A549 (cell line): ENCODE results near the gene MAD2L1. TPM values are rescaled to one million over a fixed set of nuclear protein-coding genes. Genes with fewer than 3 reads are reported as not detected.

Experiments used
- ATAC-seq, 2 experiments: fragments of 200-7000 bp in 1 of 2; fragments of >200 bp in 1 of 2; cut with Nextera tagmentation in 1 of 2; cut with Tn5 transposase in 1 of 2; 3 replicates each; pipeline versions ENCODE4 v1.8.0 to v1.9.1; 2018 to 2020; ENCODE audit warnings: mild to moderate bottlenecking in 1 of 2, moderate library complexity in 1 of 2
- CTCF ChIA-PET: fragments of 300-600 bp; sonication (Branson Sonifier 250); formaldehyde crosslinking; extraction: SDS; loops from one replicate; lab custom pipeline; 2021; ENCODE audit warnings: antibody characterized with exemption, inconsistent platforms; lab: Yijun Ruan, JAX
- POLR2A ChIA-PET: fragments of 350-600 bp; formaldehyde crosslinking; extraction: SDS; loops from one replicate; lab custom pipeline; 2021; ENCODE audit warnings: antibody characterized with exemption, inconsistent platforms; lab: Yijun Ruan, JAX
- DNase-seq, 2 experiments: peaks; one replicate each; pipeline versions ENCODE4 v3.0.0 to v3.0.0-alpha.2; 2011 to 2016; ENCODE audit warnings: low read depth in 1 of 2, low spot score in 1 of 2
- FAIRE-seq: peaks from 2 replicates; lab custom pipeline; 2011; peaks lifted over from hg19 to GRCh38; lab: Jason Lieb, UNC
- H3K27ac ChIP-seq, 2 experiments: fragments of >200 bp; sonication (Bioruptor Twin); formaldehyde crosslinking; 3 replicates each; pipeline ENCODE4 v1.5.1; 2016 to 2017
- H3K4me1 ChIP-seq: fragments of >200 bp; sonication (Bioruptor Twin); formaldehyde crosslinking; 3 replicates; pipeline ENCODE4 v1.6.1; 2016
- H3K4me2 ChIP-seq: fragments of >200 bp; sonication (Bioruptor Twin); formaldehyde crosslinking; 3 replicates; pipeline ENCODE4 v1.6.1; 2016
- H3K4me3 ChIP-seq: fragments of >200 bp; sonication (Bioruptor Twin); formaldehyde crosslinking; 3 replicates; pipeline ENCODE4 v1.5.1; 2016
- H3K9me3 ChIP-seq: fragments of >200 bp; sonication (Bioruptor Twin); formaldehyde crosslinking; 3 replicates; pipeline ENCODE4 v1.6.1; 2016
- ATOH8 ChIP-seq: fragments of 250-450 bp; sonication (Bioruptor Pico); IDR thresholded peaks from 2 replicates; pipeline ENCODE4 v1.5.0; 2020; ENCODE audit warnings: low read depth, mild to moderate bottlenecking, moderate library complexity
- BHLHE40 ChIP-seq: IDR thresholded peaks from 2 replicates; pipeline ENCODE4 v1.6.1; 2012; ENCODE audit warnings: low read depth, low read length, inconsistent platforms
- CBX8 ChIP-seq: fragments of 200-600 bp; sonication (generic); IDR thresholded peaks from 2 replicates; pipeline ENCODE4 v1.6.1; 2016
- CHD4 ChIP-seq: fragments of 200-600 bp; sonication (generic); IDR thresholded peaks from 2 replicates; pipeline ENCODE4 v1.6.1; 2016; ENCODE audit warnings: antibody characterized with exemption, mild to moderate bottlenecking, borderline replicate concordance
- E2F6 ChIP-seq: IDR thresholded peaks from 2 replicates; pipeline ENCODE4 v1.6.1; 2012; ENCODE audit warnings: low read depth, borderline replicate concordance
- EP300 ChIP-seq, 2 experiments: fragments of >200 bp; sonication (Bioruptor Twin); formaldehyde crosslinking; IDR thresholded peaks; 2 replicates in 1 of 2; 3 replicates in 1 of 2; pipeline ENCODE4 v1.6.1; 2016 to 2017
- FOSL2 ChIP-seq, 2 experiments: fragments of 450-650 bp in 1 of 2; fragments of >200 bp in 1 of 2; sonication (Bioruptor Twin) in 1 of 2; formaldehyde crosslinking; IDR thresholded peaks; 2 replicates each; pipeline versions ENCODE4 v1.5.0 to v1.6.1; 2016 to 2020; ENCODE audit warnings: mild to moderate bottlenecking in 1 of 2, moderate library complexity in 1 of 2
- GATA3 ChIP-seq: IDR thresholded peaks from 2 replicates; pipeline ENCODE4 v1.6.1; 2012; ENCODE audit warnings: borderline replicate concordance
- HES2 ChIP-seq: fragments of >200 bp; sonication (Bioruptor Twin); formaldehyde crosslinking; IDR thresholded peaks from 2 replicates; pipeline ENCODE4 v1.6.1; 2016
- HEYL ChIP-seq: fragments of 250-450 bp; sonication (Bioruptor Pico); IDR thresholded peaks from 2 replicates; pipeline ENCODE4 v1.8.0; 2021; ENCODE audit warnings: mild to moderate bottlenecking, moderate library complexity
- JUNB ChIP-seq: fragments of >200 bp; sonication (Bioruptor Twin); formaldehyde crosslinking; IDR thresholded peaks from 2 replicates; pipeline ENCODE4 v1.6.1; 2016
- KDM1A ChIP-seq: fragments of 200-600 bp; sonication (generic); IDR thresholded peaks from 2 replicates; pipeline ENCODE4 v1.6.1; 2016; ENCODE audit warnings: low read depth, mild to moderate bottlenecking
- KDM5A ChIP-seq: fragments of 200-600 bp; sonication (generic); IDR thresholded peaks from 2 replicates; pipeline ENCODE4 v1.6.1; 2016; ENCODE audit warnings: antibody characterized with exemption, mild to moderate bottlenecking
- MAX ChIP-seq: IDR thresholded peaks from 2 replicates; pipeline ENCODE4 v1.6.1; 2012
- MYC ChIP-seq: IDR thresholded peaks from 2 replicates; pipeline ENCODE4 v1.6.1; 2012; ENCODE audit warnings: mild to moderate bottlenecking, inconsistent platforms, low read length, improper control_type of control experiment, borderline replicate concordance
- NPAS2 ChIP-seq: fragments of 250-450 bp; sonication (Bioruptor Pico); IDR thresholded peaks from 2 replicates; pipeline ENCODE4 v1.8.0; 2022; ENCODE audit warnings: mild to moderate bottlenecking, moderate library complexity, borderline replicate concordance
- PBX3 ChIP-seq: IDR thresholded peaks from 2 replicates; pipeline ENCODE4 v1.6.1; 2012
- POLR2AphosphoS2 ChIP-seq: conservative IDR thresholded peaks from 2 replicates; pipeline ENCODE4 v1.6.1; 2012; ENCODE audit warnings: low read length, improper control_type of control experiment, inconsistent platforms
- REST ChIP-seq: fragments of 200-600 bp; sonication (generic); IDR thresholded peaks from 2 replicates; pipeline ENCODE4 v1.6.1; 2016; ENCODE audit warnings: antibody characterized with exemption, mild to moderate bottlenecking, moderate library complexity
- SMC3 ChIP-seq: fragments of >200 bp; sonication (Bioruptor Twin); formaldehyde crosslinking; IDR thresholded peaks from 3 replicates; pipeline ENCODE4 v1.6.1; 2018; ENCODE audit warnings: inconsistent platforms
- TFCP2L1 ChIP-seq: fragments of 250-450 bp; sonication (Bioruptor Pico); IDR thresholded peaks from 2 replicates; pipeline ENCODE4 v1.5.0; 2021; ENCODE audit warnings: mild to moderate bottlenecking
- USF2 ChIP-seq: fragments of 450-650 bp; IDR thresholded peaks from 2 replicates; pipeline ENCODE4 v1.6.1; 2014; ENCODE audit warnings: antibody characterized with exemption
- ZC3H11A ChIP-seq: fragments of 450-650 bp; IDR thresholded peaks from 2 replicates; pipeline ENCODE4 v1.6.1; 2014; ENCODE audit warnings: antibody characterized with exemption, mild to moderate bottlenecking
- ZFP36 ChIP-seq: fragments of 450-650 bp; IDR thresholded peaks from 2 replicates; pipeline ENCODE4 v1.6.1; 2014; ENCODE audit warnings: borderline replicate concordance; ENCODE audit not compliant: partially characterized antibody
- WGBS: methylation state at CpG from one replicate; pipeline ENCODE4 v1.1.6; 2017; ENCODE audit errors: missing lambda C conversion rate; 5-methylcytosine and 5-hydroxymethylcytosine counted together
- polyA plus RNA-seq, 4 experiments: library from polyadenylated mRNA; depleted of rRNA in 3 of 4; stranded (reverse); fragments of >200 nt; fragmentation: RNase III in 1 of 4; extraction: RNeasy Plus Mini Kit Qiagen cat#74134 plus additional on column Dnase treatment in 1 of 4; gene quantifications; 2 replicates in 3 of 4; 3 replicates in 1 of 4; pipeline ENCODE4 v1.2.3, GENCODE V29; 2011 to 2017

Gene MAD2L1
- polyA plus RNA-seq, 2 of the 4 experiments (the other 2 are of a cell fraction) = 65.3 to 77.8 TPM

- Histone ChIP-seq H3K27ac (no peak overlapping the region), H3K4me3 (no peak overlapping the region), H3K4me1 (no peaks in the 10 kb centered on the region), H3K4me2 (no peak overlapping the region), H3K9me3 (no peaks in the 10 kb centered on the region)
- FAIRE-seq = no peak
- ChIA-PET CTCF (interaction anchor here (0.7 kb wide), 1 partner anchor 300 kb away, joined by 3 read pairs; no protein-coding TSS in a partner anchor), POLR2A (no interaction called here)
- no peak for DNase-seq
- WGBS = 47% methylated on average over 1 of the region's 1 CpG
- TF ChIP-seq ZC3H11A = no peak
- no peak for TF ChIP-seq E2F6
- TF ChIP-seq FOSL2 (IDR thresholded peaks at IDR 0.05) = no peak
- TF ChIP-seq FOSL2 (CRISPR knock-in tag; IDR thresholded peaks at IDR 0.05) = no peak
- TF ChIP-seq JUNB = no peak
- no peak for TF ChIP-seq PBX3
- TF ChIP-seq MYC = no peak
- no peak for TF ChIP-seq CHD4
- no peak for TF ChIP-seq KDM5A
- ATAC-seq = no peak
Measured at GRCh38 chr4:120025516-120025915, 41.1 kb downstream of the MAD2L1 start.

GRCh38 chr4:120018786-120019185 lies 47.9 kb downstream of the MAD2L1 start:
- POLR2A ChIA-PET = no interaction called here
- H3K4me2 ChIP-seq = no peak overlapping the region
- no peaks in the 10 kb centered on the region for H3K9me3 ChIP-seq
- TF ChIP-seq GATA3 (no peak), ATOH8 (CRISPR knock-in tag) (no peak), CBX8 (no peak), EP300 (IDR thresholded peaks at IDR 0.05) (no peak), KDM1A (no peak), TFCP2L1 (CRISPR knock-in tag) (no peak)
- H3K4me1 ChIP-seq = no peaks in the 10 kb centered on the region
- CTCF ChIA-PET = no interaction called here
- no peak overlapping the region for H3K27ac ChIP-seq
- no peak for DNase-seq
- no peak for ATAC-seq
- no peak for FAIRE-seq
- no peak overlapping the region for H3K4me3 ChIP-seq
- WGBS = 85% methylated on average over 1 of the region's 1 CpG

- no peak overlapping the region for H3K4me3 ChIP-seq
- H3K9me3 ChIP-seq = no peaks in the 10 kb centered on the region
- CTCF ChIA-PET = no interaction called here
- 51% methylated on average over 6 of the region's 6 CpGs for WGBS
- H3K4me1 ChIP-seq = no peaks in the 10 kb centered on the region
- no peak overlapping the region for H3K27ac ChIP-seq
- no peak for FAIRE-seq
- POLR2A ChIA-PET = no interaction called here
- H3K4me2 ChIP-seq = no peak overlapping the region
- ATAC-seq = no peak
- no peak for DNase-seq
- no peak for TF ChIP-seq ZFP36
Measured at GRCh38 chr4:120017939-120018692, 48.5 kb downstream of the MAD2L1 start.

- no peak for FAIRE-seq
- DNase-seq = no peak
- Histone ChIP-seq H3K27ac (no peak overlapping the region), H3K4me2 (no peak overlapping the region), H3K4me1 (no peaks in the 10 kb centered on the region), H3K9me3 (no peaks in the 10 kb centered on the region), H3K4me3 (no peak overlapping the region)
- POLR2A ChIA-PET = no interaction called here
- no peak for ATAC-seq
- 37% methylated on average over 2 of the region's 2 CpGs for WGBS
- CTCF ChIA-PET = no interaction called here
- no peak for TF ChIP-seq MAX
- TF ChIP-seq BHLHE40 = no peak
- no peak for TF ChIP-seq POLR2AphosphoS2
- TF ChIP-seq USF2 = no peak
- TF ChIP-seq HES2 = no peak
- TF ChIP-seq NPAS2 = no peak
- TF ChIP-seq SMC3 = no peak
- no peak for TF ChIP-seq KDM1A
- TF ChIP-seq REST = no peak
- no peak for TF ChIP-seq HEYL (CRISPR knock-in tag)
Measured at GRCh38 chr4:120011725-120012124, 54.9 kb downstream of the MAD2L1 start.
